ENCODE data around the gene PINLYP.
"Not testable (repeated sequence)": the region's sequence is repeated elsewhere in the genome, so short reads cannot be mapped to it uniquely, and the experiment has no call there.

The PINLYP gene

GRCh38 chr19:43575156-43575950 is at the start of gene PINLYP, which contains the start of gene XRCC1:
PINLYP (plus strand) TSS chr19:43575801; CDS start chr19:43577192, 1,391 bp downstream.
XRCC1 (minus strand) TSS chr19:43575527; CDS start chr19:43575458, 69 bp downstream.
- DNase-seq: peak; percentile 97

- peak; percentile 45 for DNase-seq
Observed at GRCh38 chr19:43525836-43526771, 49.5 kb upstream of the PINLYP start.

- peak; percentile 83 for DNase-seq
Observed at GRCh38 chr19:43526884-43527859, 48.4 kb upstream of the PINLYP start, which contains the start of gene ETHE1. ETHE1 (minus strand) TSS chr19:43527201; CDS start chr19:43527177, 24 bp downstream.

GRCh38 chr19:43527860-43528622 is 47.6 kb upstream of the PINLYP start:
- no peak for DNase-seq

GRCh38 chr19:43532571-43532961 is 43.0 kb upstream of the PINLYP start:
- no peak for DNase-seq

GRCh38 chr19:43532962-43533545 is 42.5 kb upstream of the PINLYP start, which contains the start of gene ZNF575:
ZNF575 (plus strand) TSS chr19:43533188; CDS start chr19:43534423, 1,235 bp downstream.
- peak; percentile 90 for DNase-seq

GRCh38 chr19:43533546-43534304 is 41.9 kb upstream of the PINLYP start:
- peak; percentile 98 for DNase-seq

- DNase-seq: no peak
Observed at GRCh38 chr19:43534305-43534815, 41.2 kb upstream of the PINLYP start.

- DNase-seq: peak; percentile 50
Observed at GRCh38 chr19:43534816-43535761, 40.5 kb upstream of the PINLYP start.

GRCh38 chr19:43538922-43539321 is 36.7 kb upstream of the PINLYP start:
- DNase-seq: no peak

GRCh38 chr19:43540381-43540780 is 35.2 kb upstream of the PINLYP start:
- DNase-seq: no peak

- no peak for DNase-seq
Observed at GRCh38 chr19:43541920-43542650, 33.5 kb upstream of the PINLYP start.

- no peak for DNase-seq
Observed at GRCh38 chr19:43544077-43544476, 31.5 kb upstream of the PINLYP start.

- no peak for DNase-seq
Observed at GRCh38 chr19:43545276-43545675, 30.3 kb upstream of the PINLYP start.

- DNase-seq: no peak
Observed at GRCh38 chr19:43545981-43546380, 29.6 kb upstream of the PINLYP start.

GRCh38 chr19:43546581-43546980 is 29.0 kb upstream of the PINLYP start:
- no peak for DNase-seq

- not testable (repeated sequence) for DNase-seq
Observed at GRCh38 chr19:43547926-43548325, 27.7 kb upstream of the PINLYP start.

- no peak for DNase-seq
Observed at GRCh38 chr19:43548706-43549105, 26.9 kb upstream of the PINLYP start.
